Suppressor macrophage (primary cell): ENCODE measurements around the gene PCDHGA11.
"Not testable (repeated sequence)": the region's sequence is repeated elsewhere in the genome, so short reads cannot be mapped to it uniquely, and the experiment has no call there.

ENCODE experiments used
- DNase-seq, 4 experiments: peaks; one replicate each; pipeline ENCODE4 v3.0.0-alpha.2; 2020 to 2022

PCDHGA11 gene

GRCh38 chr5:141398608-141399007 lies 22.2 kb upstream of the PCDHGA11 start:
- DNase-seq, result no peak

- DNase-seq, result no peak
Measured at GRCh38 chr5:141399555-141400258, 21.1 kb upstream of the PCDHGA11 start.

GRCh38 chr5:141402553-141403243 lies 18.2 kb upstream of the PCDHGA11 start, which contains the start of gene PCDHGA9:
Gene PCDHGA9 (plus strand): TSS chr5:141402778. CDS start chr5:141402953, 175 bp downstream.
- peak; percentile 15 to 52 (median 44) for DNase-seq

- DNase-seq, result no peak
Measured at GRCh38 chr5:141403387-141403786, 17.5 kb upstream of the PCDHGA11 start.

- DNase-seq, result peak; percentile 43 to 81 (median 62)
Measured at GRCh38 chr5:141407790-141408505, 12.9 kb upstream of the PCDHGA11 start, which contains the start of gene PCDHGB6. Gene PCDHGB6 (plus strand): TSS chr5:141408021. CDS start chr5:141408203, 182 bp downstream.

- no peak for DNase-seq
Measured at GRCh38 chr5:141409598-141410306, 11.1 kb upstream of the PCDHGA11 start.

- DNase-seq, result no peak
Measured at GRCh38 chr5:141411575-141411974, 9.3 kb upstream of the PCDHGA11 start.

- DNase-seq, result peak; percentile 67 to 83 (median 77)
Measured at GRCh38 chr5:141412854-141413539, 7.9 kb upstream of the PCDHGA11 start, which contains the start of gene PCDHGA10. Gene PCDHGA10 (plus strand): TSS chr5:141412987. CDS start chr5:141413176, 189 bp downstream.

GRCh38 chr5:141413540-141414069 lies 7.2 kb upstream of the PCDHGA11 start:
- no peak for DNase-seq

- DNase-seq, result not testable (repeated sequence)
Measured at GRCh38 chr5:141414548-141415274, 6.1 kb upstream of the PCDHGA11 start.

- DNase-seq, result not testable (repeated sequence)
Measured at GRCh38 chr5:141415275-141415618, 5.6 kb upstream of the PCDHGA11 start.

GRCh38 chr5:141417494-141418172 lies 3.2 kb upstream of the PCDHGA11 start, which contains the start of gene PCDHGB7:
Gene PCDHGB7 (plus strand): TSS chr5:141417677. CDS start chr5:141417860, 183 bp downstream.
- DNase-seq, result peak; percentile 83 to 93 (median 88)

GRCh38 chr5:141419074-141419880 lies 1.6 kb upstream of the PCDHGA11 start:
- no peak for DNase-seq

GRCh38 chr5:141421489-141421855 lies 621 bp downstream of the PCDHGA11 start:
- no peak for DNase-seq

- DNase-seq, result no peak
Measured at GRCh38 chr5:141422742-141423291, 2.0 kb downstream of the PCDHGA11 start.

- no peak for DNase-seq
Measured at GRCh38 chr5:141427783-141428426, 7.1 kb downstream of the PCDHGA11 start.

GRCh38 chr5:141430332-141431113 lies 9.7 kb downstream of the PCDHGA11 start, which contains the start of gene PCDHGA12:
Gene PCDHGA12 (plus strand): TSS chr5:141430507. CDS start chr5:141430760, 253 bp downstream.
- peak; percentile 74 to 90 (median 86) for DNase-seq
